SK-N-SH treated with all-trans-retinoic acid at 6 μM for 48 hours (cell line): ENCODE data around the gene ORM2.

Source experiments
- ATAC-seq: fragments of 200-7000 bp; cut with Tn5 transposase; 3 replicates; pipeline ENCODE4 v1.9.1; 2020; ENCODE audit warnings: mild to moderate bottlenecking, moderate library complexity
- ARNTL ChIP-seq: fragments of 450-650 bp; formaldehyde crosslinking; IDR thresholded peaks from 2 replicates; pipeline ENCODE4 v1.5.0; 2020; ENCODE audit warnings: low read depth, mild to moderate bottlenecking, moderate library complexity, borderline replicate concordance
- BACH2 ChIP-seq: fragments of 250-450 bp; sonication (Bioruptor Pico); IDR thresholded peaks from 2 replicates; pipeline ENCODE4 v1.9.0; 2021; ENCODE audit warnings: mild to moderate bottlenecking, borderline replicate concordance
- CREB5 ChIP-seq: fragments of 250-450 bp; sonication (Bioruptor Pico); IDR thresholded peaks from 2 replicates; pipeline ENCODE4 v1.5.1; 2020; ENCODE audit warnings: low read depth, mild to moderate bottlenecking, moderate library complexity
- CSDC2 ChIP-seq: fragments of 250-450 bp; sonication (Bioruptor Pico); IDR thresholded peaks from 2 replicates; pipeline ENCODE4 v1.5.0; 2020; ENCODE audit warnings: mild to moderate bottlenecking, moderate library complexity
- CSRNP3 ChIP-seq: fragments of 250-450 bp; sonication (Bioruptor Pico); IDR thresholded peaks from 2 replicates; pipeline ENCODE4 v1.5.1; 2021; ENCODE audit warnings: mild to moderate bottlenecking, moderate library complexity
- GLIS3 ChIP-seq: fragments of 250-450 bp; sonication (Bioruptor Pico); IDR thresholded peaks from 2 replicates; pipeline ENCODE4 v1.5.0; 2020; ENCODE audit warnings: mild to moderate bottlenecking, moderate library complexity
- ISL1 ChIP-seq: fragments of 250-450 bp; sonication (Bioruptor Pico); IDR thresholded peaks from 2 replicates; pipeline ENCODE4 v2.1.2; 2022; ENCODE audit warnings: mild to moderate bottlenecking, moderate library complexity
- OSR1 ChIP-seq: fragments of 250-450 bp; sonication (Bioruptor Pico); IDR thresholded peaks from 2 replicates; pipeline ENCODE4 v1.8.0; 2022; ENCODE audit warnings: moderate library complexity, mild to moderate bottlenecking, inconsistent platforms
- PATZ1 ChIP-seq: fragments of 250-450 bp; sonication (Bioruptor Pico); IDR thresholded peaks from 2 replicates; pipeline ENCODE4 v1.8.0; 2020; ENCODE audit warnings: mild to moderate bottlenecking, moderate library complexity, borderline replicate concordance
- PPARA ChIP-seq: fragments of 250-450 bp; sonication (Bioruptor Pico); IDR thresholded peaks from 2 replicates; pipeline ENCODE4 v1.5.0; 2020; ENCODE audit warnings: mild to moderate bottlenecking, borderline replicate concordance
- RARB ChIP-seq: fragments of 250-450 bp; sonication (Bioruptor Pico); IDR thresholded peaks from 2 replicates; pipeline ENCODE4 v1.8.0; 2021; ENCODE audit warnings: mild to moderate bottlenecking, moderate library complexity
- SNAI2 ChIP-seq: fragments of 250-450 bp; sonication (Bioruptor Pico); IDR thresholded peaks from 2 replicates; pipeline ENCODE4 v1.5.0; 2020; ENCODE audit warnings: mild to moderate bottlenecking, moderate library complexity
- TCF4 ChIP-seq: fragments of 250-450 bp; sonication (Bioruptor Pico); IDR thresholded peaks from 2 replicates; pipeline ENCODE4 v1.8.0; 2021; ENCODE audit warnings: mild to moderate bottlenecking, moderate library complexity, borderline replicate concordance
- TOX ChIP-seq: fragments of 250-450 bp; sonication (Bioruptor Pico); IDR thresholded peaks from 2 replicates; pipeline ENCODE4 v1.8.0; 2021; ENCODE audit warnings: mild to moderate bottlenecking, moderate library complexity, borderline replicate concordance
- TSHZ2 ChIP-seq: fragments of 250-450 bp; sonication (Bioruptor Pico); IDR thresholded peaks from 2 replicates; pipeline ENCODE4 v1.5.0; 2020; ENCODE audit warnings: mild to moderate bottlenecking, moderate library complexity
- ZC3H10 ChIP-seq: fragments of 250-450 bp; sonication (Bioruptor Pico); IDR thresholded peaks from 2 replicates; pipeline ENCODE4 v1.5.1; 2021; ENCODE audit warnings: mild to moderate bottlenecking, moderate library complexity
- ZFP30 ChIP-seq: fragments of 450-650 bp; formaldehyde crosslinking; IDR thresholded peaks from 2 replicates; pipeline ENCODE4 v1.5.0; 2022; ENCODE audit warnings: mild to moderate bottlenecking, moderate library complexity
- ZNF565 ChIP-seq: fragments of 450-650 bp; formaldehyde crosslinking; conservative IDR thresholded peaks from 2 replicates; pipeline ENCODE4 v1.5.0; 2020; ENCODE audit warnings: low read depth, mild to moderate bottlenecking, moderate library complexity
- ZNF70 ChIP-seq: fragments of 450-650 bp; formaldehyde crosslinking; IDR thresholded peaks from 2 replicates; pipeline ENCODE4 v1.5.0; 2020; ENCODE audit warnings: mild to moderate bottlenecking, moderate library complexity
- ZNF8 ChIP-seq: fragments of 450-650 bp; formaldehyde crosslinking; IDR thresholded peaks from 2 replicates; pipeline ENCODE4 v1.5.0; 2020; ENCODE audit warnings: mild to moderate bottlenecking, moderate library complexity

Gene ORM2

GRCh38 chr9:114338187-114338586 is 8.5 kb downstream of the ORM2 start:
- no peak for ATAC-seq
- TF ChIP-seq PPARA (no peak), ZFP30 (CRISPR knock-in tag) (no peak), ZC3H10 (CRISPR knock-in tag) (no peak), TCF4 (CRISPR knock-in tag) (no peak), BACH2 (CRISPR knock-in tag) (no peak), SNAI2 (CRISPR knock-in tag) (no peak), ZNF565 (CRISPR knock-in tag) (no peak), PATZ1 (CRISPR knock-in tag) (no peak), ARNTL (no peak), ISL1 (CRISPR knock-in tag) (no peak), OSR1 (CRISPR knock-in tag) (no peak), CREB5 (CRISPR knock-in tag) (no peak), CSRNP3 (no peak), ZNF70 (CRISPR knock-in tag) (no peak), TOX (CRISPR knock-in tag) (no peak)
- TF ChIP-seq, all 23 proteins: peak for 0

GRCh38 chr9:114339130-114339908 is 9.7 kb downstream of the ORM2 start:
- ATAC-seq = peak; percentile 97
- TF ChIP-seq PATZ1 (CRISPR knock-in tag) = no peak
- no peak for TF ChIP-seq ZNF70 (CRISPR knock-in tag)
- TF ChIP-seq ZFP30 (CRISPR knock-in tag) = no peak
- TF ChIP-seq ISL1 (CRISPR knock-in tag) = no peak
- no peak for TF ChIP-seq RARB (CRISPR knock-in tag)
- no peak for TF ChIP-seq TOX (CRISPR knock-in tag)
- TF ChIP-seq TSHZ2 = no peak
- TF ChIP-seq ZNF8 (CRISPR knock-in tag) = no peak

- ATAC-seq = no peak
- TF ChIP-seq TSHZ2 = no peak
- no peak for TF ChIP-seq GLIS3 (CRISPR knock-in tag)
- TF ChIP-seq CSRNP3 = no peak
- no peak for TF ChIP-seq ISL1 (CRISPR knock-in tag)
- no peak for TF ChIP-seq TCF4 (CRISPR knock-in tag)
- TF ChIP-seq OSR1 (CRISPR knock-in tag) = no peak
- TF ChIP-seq ZNF8 (CRISPR knock-in tag) = no peak
- TF ChIP-seq CSDC2 (CRISPR knock-in tag) = no peak
- TF ChIP-seq ZC3H10 (CRISPR knock-in tag) = no peak
- TF ChIP-seq RARB (CRISPR knock-in tag) = no peak
Observed at GRCh38 chr9:114341152-114341830, 11.6 kb downstream of the ORM2 start.
